Lower leg skin (tissue), 4 donors: Measurements from ENCODE around the gene KCNG2. TPM values are rescaled to one million over a fixed set of nuclear protein-coding genes. Genes with fewer than 3 reads are reported as not detected.

Experiments used
- DNase-seq, 2 donors: peaks; one replicate each; pipeline ENCODE4 v3.0.0-alpha.2; 2019; ENCODE audit warnings: low spot score in 2 of 2
- H3K4me3 ChIP-seq: fragments of 200-600 bp; sonication (generic); 2 replicates; pipeline ENCODE4 v1.5.1; 2017; ENCODE audit warnings: mild to moderate bottlenecking, low read depth; ENCODE audit not compliant: poor library complexity, severe bottlenecking
- CTCF ChIP-seq, 3 donors: fragments of 450-650 bp; IDR thresholded peaks; one replicate each; pipeline ENCODE4 v1.5.1; 2016; ENCODE audit warnings: antibody characterized with exemption in 3 of 3, mild to moderate bottlenecking in 3 of 3, moderate library complexity in 2 of 3
- POLR2A ChIP-seq, 2 donors: fragments of 450-650 bp; IDR thresholded peaks; one replicate each; pipeline ENCODE4 v1.6.1; 2016 to 2017; ENCODE audit warnings: antibody characterized with exemption in 2 of 2, mild to moderate bottlenecking in 1 of 2, moderate library complexity in 1 of 2
- WGBS, 2 donors: methylation state at CpG; one replicate each; pipeline ENCODE4 v1.1.5; 2018; 5-methylcytosine and 5-hydroxymethylcytosine counted together
- intact Hi-C: fragments of 100-400 bp; cut with DNase I; formaldehyde crosslinking; loops from one replicate; pipeline ENCODE4 v1.15.0; 2023; ENCODE audit warnings: low total_unique reads
- total RNA-seq, 4 donors: library from RNA; depleted of rRNA; stranded (reverse); fragments of >200 nt; gene quantifications; one replicate each; pipeline ENCODE4 v1.1.0, GENCODE V29; 2016

The KCNG2 gene
- total RNA-seq, 4 donors from 2014 or later = 0.84 TPM; not detected in 3

- 61 to 66% methylated on average over 9 of the region's 9 CpGs for WGBS, 2 donors
- no peak overlapping the region for H3K4me3 ChIP-seq
- no peak for TF ChIP-seq CTCF (IDR thresholded peaks at IDR 0.05)
- TF ChIP-seq POLR2A (IDR thresholded peaks at IDR 0.05) = no peak
- peak in 1 of 2 donors; percentile 32 for DNase-seq
- intact Hi-C loops = no loop called here
Observed at GRCh38 chr18:79815657-79816056, 17.9 kb downstream of the KCNG2 start.

- intact Hi-C loops = no loop called here
- WGBS, 2 donors = 55 to 60% methylated on average over 14 of the region's 14 CpGs
- DNase-seq = peak in 1 of 2 donors; percentile 70
Observed at GRCh38 chr18:79816092-79816491, 18.4 kb downstream of the KCNG2 start.

DNA sequence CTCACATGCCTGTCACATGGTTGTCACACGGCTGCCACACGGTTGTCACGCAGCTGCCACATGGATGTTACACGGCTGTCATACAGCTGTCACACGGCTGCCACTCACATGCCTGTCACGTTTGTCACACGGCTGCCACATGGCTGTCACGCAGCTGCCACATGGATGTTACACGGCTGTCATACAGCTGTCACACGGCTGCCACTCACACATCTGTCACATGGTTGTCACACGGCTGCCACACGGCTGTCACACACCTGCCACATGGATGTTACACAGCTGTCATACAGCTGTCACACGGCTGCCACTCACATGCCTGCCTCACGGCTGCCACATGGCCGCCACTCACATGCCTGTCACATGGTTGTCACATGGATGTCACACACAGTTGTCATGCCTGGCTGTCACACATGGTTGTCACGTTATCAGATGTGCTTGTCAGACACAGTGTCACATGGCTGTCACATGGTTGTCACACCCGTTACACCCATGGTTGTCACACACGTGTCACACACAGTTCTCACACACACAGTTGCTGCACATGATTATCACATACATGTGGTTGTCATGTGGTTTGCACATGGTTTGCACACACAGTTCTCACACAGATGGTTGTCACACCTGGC lies 19.4 kb downstream of the KCNG2 start:
- intact Hi-C loops = no loop called here
- no peak for DNase-seq
- 86% methylated on average over 18 of the region's 18 CpGs for WGBS, 2 donors
- TF ChIP-seq POLR2A (IDR thresholded peaks at IDR 0.05) (no peak), CTCF (IDR thresholded peaks at IDR 0.05) (no peak)
- no peak overlapping the region for H3K4me3 ChIP-seq

More at GRCh38 chr18:79816092-79816491, 18.4 kb downstream of the KCNG2 start:
- H3K4me3 ChIP-seq = no peak overlapping the region
- TF ChIP-seq POLR2A (IDR thresholded peaks at IDR 0.05) = no peak
- TF ChIP-seq CTCF (IDR thresholded peaks at IDR 0.05) = no peak

- no peak for TF ChIP-seq CTCF (IDR thresholded peaks at IDR 0.05)
- no peak for TF ChIP-seq POLR2A (IDR thresholded peaks at IDR 0.05)
- no peak overlapping the region for H3K4me3 ChIP-seq
- intact Hi-C loops = no loop called here
- DNase-seq = peak in 1 of 2 donors; percentile 57
- WGBS, 2 donors = 65 to 76% methylated on average over 7 to 8 of the region's 8 CpGs
Observed at GRCh38 chr18:79817607-79817998, 19.9 kb downstream of the KCNG2 start.

DNA sequence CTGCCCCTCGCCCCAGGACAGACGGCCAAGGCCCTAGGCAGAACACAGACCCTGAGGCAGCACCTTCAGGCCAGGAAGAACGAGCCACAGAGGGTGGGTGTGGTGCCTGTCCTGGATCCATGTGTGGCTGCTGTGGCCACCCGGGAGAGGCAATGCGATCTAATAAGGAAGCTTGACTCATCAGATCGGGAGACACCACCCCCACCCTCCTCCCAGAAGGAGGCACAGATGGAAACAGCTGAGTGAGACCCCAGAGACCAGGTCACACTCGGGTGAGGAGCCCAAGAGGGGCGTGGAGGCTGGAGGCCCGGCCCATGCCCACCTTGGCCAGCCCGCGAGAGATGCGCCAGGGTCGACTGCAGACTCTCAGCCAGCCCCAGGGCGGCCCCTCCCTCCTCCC lies 20.3 kb downstream of the KCNG2 start:
- DNase-seq = peak in 1 of 2 donors; percentile 78
- no peak overlapping the region for H3K4me3 ChIP-seq
- intact Hi-C loops = no loop called here
- WGBS, 2 donors = 36 to 47% methylated on average over 8 to 14 of the region's 14 CpGs
- TF ChIP-seq CTCF (IDR thresholded peaks at IDR 0.05) = no peak
- no peak for TF ChIP-seq POLR2A (IDR thresholded peaks at IDR 0.05)

DNA sequence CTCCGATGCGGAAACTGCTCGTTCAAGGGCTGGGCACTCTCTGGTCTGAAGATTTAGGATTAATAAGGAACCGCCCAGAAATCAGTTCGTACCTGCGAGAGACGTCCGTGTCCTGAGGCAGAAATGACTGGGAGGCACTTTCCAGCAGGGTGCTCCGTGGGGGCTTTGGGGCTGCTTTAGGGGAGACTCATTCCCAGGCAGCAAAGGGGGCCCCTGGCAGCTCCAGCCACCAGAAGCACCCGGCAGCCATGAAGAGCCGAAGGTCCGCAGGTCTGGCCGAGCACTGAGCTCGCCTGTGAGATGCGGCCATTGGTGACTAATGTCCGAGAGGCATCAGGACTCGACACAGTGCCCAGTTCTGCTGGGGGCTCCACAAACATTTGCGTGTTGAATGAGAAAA lies 20.9 kb downstream of the KCNG2 start:
- DNase-seq = peak in 1 of 2 donors; percentile 69
- TF ChIP-seq POLR2A (IDR thresholded peaks at IDR 0.05) (no peak), CTCF (IDR thresholded peaks at IDR 0.05) (no peak)
- WGBS, 2 donors = 68 to 78% methylated on average over 18 of the region's 18 CpGs
- H3K4me3 ChIP-seq = no peak overlapping the region
- intact Hi-C loops = no loop called here
